KMS-11 (cell line): ENCODE measurements around the gene SH3BP4.

Experiments used
- H2AFZ ChIP-seq: fragments of 200-600 bp; sonication (generic); 2 replicates; pipeline ENCODE4 v1.6.1; 2016; ENCODE audit warnings: antibody characterized with exemption, mixed run types, low read depth
- H3K27ac ChIP-seq: fragments of 200-600 bp; sonication (generic); 2 replicates; pipeline ENCODE4 v1.6.1; 2016; ENCODE audit warnings: mild to moderate bottlenecking, mixed run types
- H3K27me3 ChIP-seq: fragments of 200-600 bp; sonication (generic); 2 replicates; pipeline ENCODE4 v1.6.1; 2017; ENCODE audit warnings: mild to moderate bottlenecking, low read depth, mixed run types, moderate library complexity; ENCODE audit not compliant: insufficient read depth
- H3K36me3 ChIP-seq: fragments of 200-600 bp; sonication (generic); 2 replicates; pipeline ENCODE4 v1.6.1; 2017; ENCODE audit warnings: mild to moderate bottlenecking, mixed run types; ENCODE audit not compliant: insufficient read depth
- H3K4me1 ChIP-seq: fragments of 200-600 bp; sonication (generic); 2 replicates; pipeline ENCODE4 v1.6.1; 2016; ENCODE audit warnings: mild to moderate bottlenecking, low read depth, mixed run types; ENCODE audit not compliant: poor library complexity, severe bottlenecking
- H3K4me2 ChIP-seq: fragments of 200-600 bp; sonication (generic); 2 replicates; pipeline ENCODE4 v1.7.0; 2016; ENCODE audit warnings: mild to moderate bottlenecking, mixed run types
- H3K4me3 ChIP-seq: fragments of 200-600 bp; sonication (generic); IDR thresholded peaks from 2 replicates; pipeline ENCODE4 v1.6.1; 2017; ENCODE audit warnings: low read depth, low read length, mixed read lengths; ENCODE audit not compliant: insufficient read depth
- H3K79me2 ChIP-seq: fragments of 200-600 bp; sonication (generic); 2 replicates; pipeline ENCODE4 v1.6.1; 2016; ENCODE audit warnings: low read depth, mixed run types; ENCODE audit not compliant: insufficient read depth
- H3K9ac ChIP-seq: fragments of 200-600 bp; sonication (generic); 2 replicates; pipeline ENCODE4 v1.6.1; 2016; ENCODE audit warnings: mild to moderate bottlenecking, mixed run types
- H4K20me1 ChIP-seq: fragments of 200-600 bp; sonication (generic); 2 replicates; pipeline ENCODE4 v1.6.1; 2016; ENCODE audit warnings: mild to moderate bottlenecking, mixed run types; ENCODE audit not compliant: insufficient read depth
- TF ChIP-seq, protein P1 (sequence below): fragments of 200-600 bp; sonication (generic); conservative IDR thresholded peaks from 2 replicates; pipeline ENCODE4 v1.6.1; 2017; ENCODE audit warnings: low read depth, mild to moderate bottlenecking, antibody characterized with exemption, low read length, moderate library complexity, mixed read lengths

SH3BP4 gene

DNA sequence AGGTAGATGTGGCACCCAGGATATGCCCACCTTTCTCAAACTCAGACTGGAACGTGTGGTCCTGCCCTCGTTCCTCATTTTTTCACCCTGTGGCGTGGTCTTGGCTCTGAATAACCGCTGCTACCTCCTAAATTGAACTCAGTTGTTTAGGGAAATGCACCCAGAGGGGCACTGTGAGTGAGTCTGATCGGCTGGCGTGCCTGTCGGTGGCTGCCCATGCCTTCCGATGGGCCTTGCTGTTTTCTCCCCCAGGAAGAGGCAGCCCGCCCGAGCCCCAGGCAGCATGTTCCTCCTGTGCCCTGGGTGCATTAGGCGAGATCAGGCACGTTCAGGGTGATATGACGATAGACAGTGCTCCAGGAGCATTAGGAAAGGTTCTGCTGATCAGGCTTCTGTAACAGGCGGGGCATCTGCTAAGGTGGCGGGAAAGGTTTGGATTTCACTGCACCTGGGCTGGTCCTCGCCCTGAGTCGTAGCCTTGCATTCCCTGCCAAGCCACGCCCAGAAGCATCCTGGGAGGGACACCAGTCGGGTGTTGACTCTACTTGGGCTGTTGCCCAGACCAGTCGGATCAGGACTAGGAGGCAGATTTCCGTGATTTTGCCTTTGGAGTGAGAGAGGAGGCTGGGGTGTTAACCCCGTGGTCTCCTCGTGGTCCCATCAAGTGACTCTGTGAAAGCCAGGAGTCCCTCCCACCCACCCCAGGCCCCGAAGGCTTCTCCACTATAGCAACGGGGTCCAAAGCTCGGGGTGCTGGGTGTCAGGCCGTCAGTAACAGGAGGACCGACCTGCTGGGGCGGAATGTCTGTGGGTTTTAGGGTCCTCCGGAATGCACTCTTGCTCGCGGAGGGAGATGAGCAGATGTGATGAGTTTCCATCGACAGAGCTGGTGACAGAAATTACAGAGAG is 75.1 kb downstream of the SH3BP4 start:
- no peak overlapping the region for H3K4me2 ChIP-seq
- H3K9ac ChIP-seq = no peak overlapping the region

DNA sequence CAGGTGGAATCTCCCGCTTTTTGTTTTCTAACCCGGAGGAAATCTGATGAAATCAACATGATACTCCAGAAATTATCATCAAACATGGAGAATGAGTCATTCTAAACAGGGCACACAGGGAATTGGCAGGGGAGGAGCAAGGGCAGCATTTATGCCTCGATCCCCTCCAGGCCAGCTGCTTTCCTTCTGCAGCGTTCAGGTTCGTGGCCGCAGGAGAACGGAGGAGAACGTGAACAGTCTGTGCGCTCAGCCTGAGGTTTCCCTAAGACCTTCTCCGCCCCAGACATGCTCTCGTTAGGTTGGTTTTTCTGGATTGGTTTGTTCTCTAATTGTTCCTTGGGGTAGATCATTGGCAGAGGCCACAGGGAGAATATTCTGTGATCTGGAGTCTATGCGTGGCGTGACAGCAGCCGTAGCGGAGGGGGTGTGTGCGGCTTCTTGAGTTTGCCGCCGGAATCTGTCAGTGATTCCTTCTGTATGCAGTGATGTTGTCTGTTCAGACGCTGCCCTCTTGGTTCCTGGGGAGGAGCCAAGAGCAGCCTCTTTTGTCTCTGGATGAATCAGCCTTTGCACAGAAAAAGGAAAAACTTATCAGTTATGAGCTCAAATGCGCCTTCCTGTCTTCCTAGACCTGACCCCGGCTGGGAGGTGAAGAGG is 75.9 kb downstream of the SH3BP4 start:
- H3K4me2 ChIP-seq = no peak overlapping the region
- no peak overlapping the region for H2AFZ ChIP-seq
- H3K27ac ChIP-seq = no peak overlapping the region
- H3K36me3 ChIP-seq = no peaks in the 10 kb centered on the region
- no peaks in the 10 kb centered on the region for H3K4me1 ChIP-seq
- TF ChIP-seq, protein P1, sequence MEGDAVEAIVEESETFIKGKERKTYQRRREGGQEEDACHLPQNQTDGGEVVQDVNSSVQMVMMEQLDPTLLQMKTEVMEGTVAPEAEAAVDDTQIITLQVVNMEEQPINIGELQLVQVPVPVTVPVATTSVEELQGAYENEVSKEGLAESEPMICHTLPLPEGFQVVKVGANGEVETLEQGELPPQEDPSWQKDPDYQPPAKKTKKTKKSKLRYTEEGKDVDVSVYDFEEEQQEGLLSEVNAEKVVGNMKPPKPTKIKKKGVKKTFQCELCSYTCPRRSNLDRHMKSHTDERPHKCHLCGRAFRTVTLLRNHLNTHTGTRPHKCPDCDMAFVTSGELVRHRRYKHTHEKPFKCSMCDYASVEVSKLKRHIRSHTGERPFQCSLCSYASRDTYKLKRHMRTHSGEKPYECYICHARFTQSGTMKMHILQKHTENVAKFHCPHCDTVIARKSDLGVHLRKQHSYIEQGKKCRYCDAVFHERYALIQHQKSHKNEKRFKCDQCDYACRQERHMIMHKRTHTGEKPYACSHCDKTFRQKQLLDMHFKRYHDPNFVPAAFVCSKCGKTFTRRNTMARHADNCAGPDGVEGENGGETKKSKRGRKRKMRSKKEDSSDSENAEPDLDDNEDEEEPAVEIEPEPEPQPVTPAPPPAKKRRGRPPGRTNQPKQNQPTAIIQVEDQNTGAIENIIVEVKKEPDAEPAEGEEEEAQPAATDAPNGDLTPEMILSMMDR = no peak
- H4K20me1 ChIP-seq = no peaks in the 10 kb centered on the region
- H3K4me3 ChIP-seq = no peak overlapping the region
- no peak overlapping the region for H3K9ac ChIP-seq
- H3K27me3 ChIP-seq = no peaks in the 10 kb centered on the region
- H3K79me2 ChIP-seq = no peaks in the 10 kb centered on the region

More for the DNA sequence above, 75.1 kb downstream of the SH3BP4 start:
- no peaks in the 10 kb centered on the region for H3K79me2 ChIP-seq
- H3K36me3 ChIP-seq = no peaks in the 10 kb centered on the region
- no peaks in the 10 kb centered on the region for H3K27me3 ChIP-seq
- TF ChIP-seq, protein P1 = no peak
- no peak overlapping the region for H2AFZ ChIP-seq
- H4K20me1 ChIP-seq = no peaks in the 10 kb centered on the region
- no peak overlapping the region for H3K27ac ChIP-seq
- H3K4me3 ChIP-seq = no peak overlapping the region
- no peaks in the 10 kb centered on the region for H3K4me1 ChIP-seq

DNA sequence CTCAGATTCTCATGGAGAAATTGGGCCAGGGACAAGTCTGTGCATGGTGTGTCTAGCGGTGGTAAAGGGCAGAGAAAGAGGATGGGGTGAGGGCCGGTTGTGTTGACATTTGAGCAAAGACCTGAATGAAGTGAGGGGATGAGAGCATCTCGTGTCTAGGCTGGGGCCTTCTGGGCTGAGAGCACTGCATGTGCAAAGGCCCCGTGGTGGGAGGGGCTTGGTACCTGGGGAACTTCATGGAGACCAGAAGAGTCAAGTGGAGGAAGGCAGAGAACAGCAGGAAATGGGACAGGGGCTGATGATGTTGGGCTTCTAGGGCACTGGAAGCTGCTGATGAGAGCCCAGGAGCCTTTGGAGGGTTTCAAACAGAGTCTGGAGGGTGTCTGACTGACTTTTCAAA is 76.8 kb downstream of the SH3BP4 start:
- TF ChIP-seq, protein P1 = no peak
- no peaks in the 10 kb centered on the region for H3K36me3 ChIP-seq
- H3K9ac ChIP-seq = no peak overlapping the region
- H3K27me3 ChIP-seq = no peaks in the 10 kb centered on the region
- no peaks in the 10 kb centered on the region for H3K4me1 ChIP-seq
- no peaks in the 10 kb centered on the region for H3K79me2 ChIP-seq
- H4K20me1 ChIP-seq = no peaks in the 10 kb centered on the region
- no peak overlapping the region for H3K4me3 ChIP-seq
- H3K27ac ChIP-seq = no peak overlapping the region
- H2AFZ ChIP-seq = no peak overlapping the region
- H3K4me2 ChIP-seq = no peak overlapping the region

DNA sequence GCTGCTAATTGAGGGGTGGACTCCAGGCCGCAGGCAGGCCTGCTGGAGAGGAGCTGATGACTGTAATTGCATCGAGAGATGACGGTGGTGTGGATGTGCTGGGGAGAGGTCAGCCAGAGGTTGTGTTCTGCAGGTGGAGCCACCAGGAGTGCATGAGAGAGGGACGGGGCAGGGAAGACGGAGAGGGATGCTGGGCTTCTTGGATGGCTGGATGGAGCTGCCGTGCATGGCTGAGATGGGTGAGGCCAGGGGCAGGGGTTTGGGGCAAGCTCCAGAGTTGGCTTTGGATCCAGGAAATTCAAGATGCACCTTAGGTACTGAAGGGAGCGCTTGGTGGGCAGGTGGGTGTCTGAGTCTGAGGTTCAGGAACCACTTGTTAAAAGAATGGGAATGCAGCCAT is 77.2 kb downstream of the SH3BP4 start:
- Histone ChIP-seq H3K4me2 (no peak overlapping the region), H3K27ac (no peak overlapping the region), H4K20me1 (no peaks in the 10 kb centered on the region), H2AFZ (no peak overlapping the region), H3K36me3 (no peaks in the 10 kb centered on the region), H3K4me1 (no peaks in the 10 kb centered on the region), H3K79me2 (no peaks in the 10 kb centered on the region), H3K27me3 (no peaks in the 10 kb centered on the region), H3K9ac (no peak overlapping the region), H3K4me3 (no peak overlapping the region)
- TF ChIP-seq, protein P1 = no peak
